HepG2 (cell line): ENCODE results near the gene FXYD4. TPM values are rescaled to one million over a fixed set of nuclear protein-coding genes. Genes with fewer than 3 reads are reported as not detected.

Experiments used
- CBX1 ChIP-seq: IDR thresholded peaks from one replicate; pipeline ENCODE4 v1.6.1; 2016; ENCODE audit warnings: antibody characterized with exemption, low read depth
- ETS1 ChIP-seq: sonication (generic); formaldehyde crosslinking; IDR thresholded peaks from 2 replicates; pipeline ENCODE4 v1.4.0; 2020; ENCODE audit warnings: missing genetic modification reagents
- HIVEP1 ChIP-seq: sonication (generic); formaldehyde crosslinking; IDR thresholded peaks from 2 replicates; pipeline ENCODE4 v1.4.0; 2020; ENCODE audit warnings: mild to moderate bottlenecking, missing genetic modification reagents
- HOXA7 ChIP-seq: sonication (generic); formaldehyde crosslinking; IDR thresholded peaks from 2 replicates; pipeline ENCODE4 v1.8.1; 2022; ENCODE audit warnings: mild to moderate bottlenecking, missing genetic modification reagents, moderate library complexity
- KAT8 ChIP-seq: IDR thresholded peaks from 2 replicates; pipeline ENCODE4 v1.6.1; 2016; ENCODE audit warnings: missing genetic modification reagents, missing compliant biosample characterization
- KLF15 ChIP-seq: sonication (generic); formaldehyde crosslinking; IDR thresholded peaks from 2 replicates; pipeline ENCODE4 v1.8.1; 2023; ENCODE audit warnings: borderline replicate concordance, mild to moderate bottlenecking, inconsistent platforms, missing genetic modification reagents, mixed read lengths
- MBD4 ChIP-seq: IDR thresholded peaks from 2 replicates; pipeline ENCODE4 v1.6.1; 2012; ENCODE audit warnings: low read length, inconsistent platforms, borderline replicate concordance
- MEF2D ChIP-seq: sonication (generic); formaldehyde crosslinking; IDR thresholded peaks from 2 replicates; pipeline ENCODE4 v1.5.1; 2020; ENCODE audit warnings: mild to moderate bottlenecking, missing genetic modification reagents
- MIER2 ChIP-seq: IDR thresholded peaks from 2 replicates; pipeline ENCODE4 v1.6.1; 2016; ENCODE audit warnings: missing biosample characterization, missing genetic modification reagents
- MTA3 ChIP-seq: sonication (generic); formaldehyde crosslinking; IDR thresholded peaks from 2 replicates; pipeline ENCODE4 v1.4.0; 2020; ENCODE audit warnings: missing genetic modification reagents
- POLR2G ChIP-seq: fragments of 200-400 bp; formaldehyde crosslinking; IDR thresholded peaks from 2 replicates; pipeline ENCODE4 v1.6.1; 2018; ENCODE audit warnings: mild to moderate bottlenecking, low read depth, low read length, moderate library complexity
- SMAD9 ChIP-seq: sonication (generic); formaldehyde crosslinking; IDR thresholded peaks from 2 replicates; pipeline ENCODE4 v1.5.1; 2020; ENCODE audit warnings: mild to moderate bottlenecking, missing genetic modification reagents
- SMARCE1 ChIP-seq: fragments of 450-650 bp; IDR thresholded peaks from 2 replicates; pipeline ENCODE4 v1.6.1; 2017; ENCODE audit warnings: borderline replicate concordance
- TAF1 ChIP-seq: sonication (generic); formaldehyde crosslinking; IDR thresholded peaks from 2 replicates; pipeline ENCODE4 v1.4.0; 2020; ENCODE audit warnings: missing genetic modification reagents
- U2AF2 ChIP-seq: fragments of 200-400 bp; formaldehyde crosslinking; IDR thresholded peaks from 2 replicates; pipeline ENCODE4 v1.6.1; 2017; ENCODE audit warnings: low read depth, mild to moderate bottlenecking, low read length
- ZBTB20 ChIP-seq: sonication (generic); formaldehyde crosslinking; IDR thresholded peaks from 2 replicates; pipeline ENCODE4 v1.8.1; 2023; ENCODE audit warnings: missing genetic modification reagents, low read depth, mild to moderate bottlenecking, borderline replicate concordance
- ZBTB7B ChIP-seq: sonication (generic); formaldehyde crosslinking; IDR thresholded peaks from 2 replicates; pipeline ENCODE4 v1.4.0; 2020; ENCODE audit warnings: missing genetic modification reagents
- ZEB1 ChIP-seq: IDR thresholded peaks from 2 replicates; pipeline ENCODE4 v1.6.1; 2012; ENCODE audit warnings: mild to moderate bottlenecking, low read depth, inconsistent platforms; ENCODE audit not compliant: insufficient replicate concordance
- ZFP37 ChIP-seq: sonication (generic); formaldehyde crosslinking; IDR thresholded peaks from 2 replicates; pipeline ENCODE4 v1.4.0; 2020; ENCODE audit warnings: missing genetic modification reagents, borderline replicate concordance
- ZNF207 ChIP-seq: fragments of 450-650 bp; IDR thresholded peaks from 2 replicates; pipeline ENCODE4 v1.6.1; 2016; ENCODE audit warnings: antibody characterized with exemption, borderline replicate concordance
- ZNF232 ChIP-seq: sonication (generic); formaldehyde crosslinking; IDR thresholded peaks from 2 replicates; pipeline ENCODE4 v1.4.0; 2020; ENCODE audit warnings: missing genetic modification reagents, borderline replicate concordance
- ZNF720 ChIP-seq: sonication (generic); formaldehyde crosslinking; IDR thresholded peaks from 2 replicates; pipeline ENCODE4 v1.4.0; 2020; ENCODE audit warnings: missing genetic modification reagents
- polyA plus RNA-seq, 8 experiments: library from polyadenylated mRNA; depleted of rRNA in 3 of 8; stranded (reverse) in 7 of 8; unstranded in 1 of 8; fragments of >200 nt; fragmentation: Illumina TruSeq in 4 of 8; extraction: Trizol in 4 of 8; gene quantifications; 2 replicates each; pipeline versions ENCODE4 v1.2.1 to v1.2.3, GENCODE V29; 2011 to 2016; ENCODE audit warnings: low read depth in 4 of 8, missing spikeins in 1 of 8, mixed read lengths in 1 of 8; ENCODE audit not compliant: insufficient read depth in 1 of 8
- total RNA-seq, 5 experiments: library from RNA; depleted of rRNA; stranded (reverse); fragments of >200 nt; fragmentation: Illumina TruSeq; extraction: Trizol; gene quantifications; 2 replicates each; pipeline ENCODE4 v1.2.3, GENCODE V29; 2016; ENCODE audit warnings: low read depth in 1 of 5
- TF ChIP-seq, protein P1 (sequence below): sonication (generic); formaldehyde crosslinking; conservative IDR thresholded peaks from 2 replicates; pipeline ENCODE4 v1.8.1; 2023; ENCODE audit warnings: missing genetic modification reagents
- TF ChIP-seq, protein P2 (sequence below): sonication (generic); formaldehyde crosslinking; IDR thresholded peaks from 2 replicates; pipeline ENCODE4 v1.5.0; 2020; ENCODE audit warnings: mild to moderate bottlenecking, missing genetic modification reagents, borderline replicate concordance
- TF ChIP-seq, protein P3 (sequence below): sonication (generic); formaldehyde crosslinking; IDR thresholded peaks from 2 replicates; pipeline ENCODE4 v1.4.0; 2020; ENCODE audit warnings: missing genetic modification reagents
- TF ChIP-seq, protein P4 (sequence below): sonication (generic); formaldehyde crosslinking; IDR thresholded peaks from 2 replicates; pipeline ENCODE4 v1.4.0; 2020; ENCODE audit warnings: missing genetic modification reagents

FXYD4 gene
- total and polyA plus RNA-seq, 2 of the 13 experiments (the other 11 are each of a cell fraction or from before 2014, with no cell fraction given): not detected

DNA sequence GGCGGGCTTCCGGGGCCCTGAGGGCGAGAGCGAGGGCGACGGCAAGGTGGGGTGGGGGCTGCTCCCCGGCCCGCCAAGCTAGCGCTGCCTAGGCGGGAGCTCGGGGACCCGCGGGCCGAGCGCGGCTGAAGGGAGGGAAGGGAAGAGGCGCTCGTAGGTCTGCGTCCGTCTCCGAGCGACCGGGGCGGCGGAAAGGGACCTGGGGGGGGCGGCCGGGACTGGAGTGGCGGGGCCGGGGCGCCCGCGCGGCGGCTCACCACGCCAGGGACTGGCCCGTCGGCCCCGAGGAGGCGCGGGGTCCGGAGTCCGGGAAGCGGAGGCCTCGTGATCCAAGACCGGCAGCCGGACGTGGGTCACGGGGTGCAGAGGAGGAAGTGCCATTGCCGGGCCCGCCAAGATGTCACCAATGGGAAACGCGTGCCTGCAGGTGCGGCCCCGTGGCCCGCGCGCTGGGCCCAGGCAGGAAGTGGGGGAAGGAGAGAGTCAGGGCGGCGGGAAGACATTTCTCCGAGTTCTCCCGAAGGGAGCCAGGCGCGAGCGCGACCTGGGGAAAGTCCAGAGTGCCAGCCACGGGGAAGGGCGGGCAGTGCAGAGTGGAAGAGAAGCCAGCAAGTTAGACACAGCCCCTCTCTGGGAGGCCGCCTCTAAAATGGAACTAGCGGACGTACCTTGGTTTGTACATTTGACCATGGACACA lies 25.6 kb downstream of the FXYD4 start (continued):
- peak; percentile 86 for TF ChIP-seq MEF2D (CRISPR knock-in tag)
- peak; percentile 66; the same call in 1 of the 2 replicates for TF ChIP-seq ZBTB7B (CRISPR knock-in tag)
- no peak for TF ChIP-seq ZNF720
- TF ChIP-seq, protein P1, sequence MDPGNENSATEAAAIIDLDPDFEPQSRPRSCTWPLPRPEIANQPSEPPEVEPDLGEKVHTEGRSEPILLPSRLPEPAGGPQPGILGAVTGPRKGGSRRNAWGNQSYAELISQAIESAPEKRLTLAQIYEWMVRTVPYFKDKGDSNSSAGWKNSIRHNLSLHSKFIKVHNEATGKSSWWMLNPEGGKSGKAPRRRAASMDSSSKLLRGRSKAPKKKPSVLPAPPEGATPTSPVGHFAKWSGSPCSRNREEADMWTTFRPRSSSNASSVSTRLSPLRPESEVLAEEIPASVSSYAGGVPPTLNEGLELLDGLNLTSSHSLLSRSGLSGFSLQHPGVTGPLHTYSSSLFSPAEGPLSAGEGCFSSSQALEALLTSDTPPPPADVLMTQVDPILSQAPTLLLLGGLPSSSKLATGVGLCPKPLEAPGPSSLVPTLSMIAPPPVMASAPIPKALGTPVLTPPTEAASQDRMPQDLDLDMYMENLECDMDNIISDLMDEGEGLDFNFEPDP (CRISPR knock-in tag): no peak
- TF ChIP-seq CBX1: no peak
- TF ChIP-seq MBD4: no peak
- TF ChIP-seq ETS1 (CRISPR knock-in tag): no peak
- TF ChIP-seq HOXA7: no peak
- peak; percentile 50; the same call in 1 of the 2 replicates for TF ChIP-seq MIER2 (CRISPR knock-in tag)
- TF ChIP-seq ZNF207: no peak
- TF ChIP-seq ZNF232 (CRISPR knock-in tag): peak; percentile 97
- peak; percentile 75 for TF ChIP-seq KAT8 (CRISPR knock-in tag)
- no peak for TF ChIP-seq U2AF2
- TF ChIP-seq ZBTB20 (CRISPR knock-in tag): peak; percentile 94
- peak; percentile 74 for TF ChIP-seq POLR2G
- TF ChIP-seq, protein P2, sequence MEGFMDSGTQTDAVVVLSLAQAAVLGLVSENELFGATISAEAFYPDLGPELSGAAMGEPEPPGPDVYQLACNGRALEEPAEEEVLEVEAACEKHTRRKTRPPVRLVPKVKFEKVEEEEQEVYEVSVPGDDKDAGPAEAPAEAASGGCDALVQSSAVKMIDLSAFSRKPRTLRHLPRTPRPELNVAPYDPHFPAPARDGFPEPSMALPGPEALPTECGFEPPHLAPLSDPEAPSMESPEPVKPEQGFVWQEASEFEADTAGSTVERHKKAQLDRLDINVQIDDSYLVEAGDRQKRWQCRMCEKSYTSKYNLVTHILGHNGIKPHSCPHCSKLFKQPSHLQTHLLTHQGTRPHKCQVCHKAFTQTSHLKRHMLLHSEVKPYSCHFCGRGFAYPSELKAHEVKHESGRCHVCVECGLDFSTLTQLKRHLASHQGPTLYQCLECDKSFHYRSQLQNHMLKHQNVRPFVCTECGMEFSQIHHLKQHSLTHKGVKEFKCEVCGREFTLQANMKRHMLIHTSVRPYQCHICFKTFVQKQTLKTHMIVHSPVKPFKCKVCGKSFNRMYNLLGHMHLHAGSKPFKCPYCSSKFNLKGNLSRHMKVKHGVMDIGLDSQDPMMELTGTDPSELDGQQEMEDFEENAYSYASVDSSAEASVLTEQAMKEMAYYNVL (CRISPR knock-in tag): peak; percentile 50
- no peak for TF ChIP-seq MTA3
- TF ChIP-seq, protein P3, sequence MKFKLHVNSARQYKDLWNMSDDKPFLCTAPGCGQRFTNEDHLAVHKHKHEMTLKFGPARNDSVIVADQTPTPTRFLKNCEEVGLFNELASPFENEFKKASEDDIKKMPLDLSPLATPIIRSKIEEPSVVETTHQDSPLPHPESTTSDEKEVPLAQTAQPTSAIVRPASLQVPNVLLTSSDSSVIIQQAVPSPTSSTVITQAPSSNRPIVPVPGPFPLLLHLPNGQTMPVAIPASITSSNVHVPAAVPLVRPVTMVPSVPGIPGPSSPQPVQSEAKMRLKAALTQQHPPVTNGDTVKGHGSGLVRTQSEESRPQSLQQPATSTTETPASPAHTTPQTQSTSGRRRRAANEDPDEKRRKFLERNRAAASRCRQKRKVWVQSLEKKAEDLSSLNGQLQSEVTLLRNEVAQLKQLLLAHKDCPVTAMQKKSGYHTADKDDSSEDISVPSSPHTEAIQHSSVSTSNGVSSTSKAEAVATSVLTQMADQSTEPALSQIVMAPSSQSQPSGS (CRISPR knock-in tag): peak; percentile 64
- no peak for TF ChIP-seq ZEB1
- TF ChIP-seq, protein P4, sequence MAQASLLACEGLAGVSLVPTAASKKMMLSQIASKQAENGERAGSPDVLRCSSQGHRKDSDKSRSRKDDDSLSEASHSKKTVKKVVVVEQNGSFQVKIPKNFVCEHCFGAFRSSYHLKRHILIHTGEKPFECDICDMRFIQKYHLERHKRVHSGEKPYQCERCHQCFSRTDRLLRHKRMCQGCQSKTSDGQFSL: peak; percentile 94
- no peak for TF ChIP-seq SMARCE1
- peak; percentile 68; the same call in 1 of the 2 replicates for TF ChIP-seq KLF15 (CRISPR knock-in tag)
- peak; percentile 89 for TF ChIP-seq ZFP37
- peak; percentile 44; the same call in 1 of the 2 replicates for TF ChIP-seq SMAD9 (CRISPR knock-in tag)
- TF ChIP-seq TAF1 (CRISPR knock-in tag): peak; percentile 79
- TF ChIP-seq HIVEP1 (CRISPR knock-in tag): peak; percentile 93
